Measurements from ENCODE around the gene ERG28. TPM values are rescaled to one million over a fixed set of nuclear protein-coding genes. Genes with fewer than 3 reads are reported as not detected.

ERG28 gene
- total and polyA plus RNA-seq, 2 of the 13 experiments (the other 11 are each of a cell fraction or from before 2014, with no cell fraction given): 27.3 to 32.3 TPM

GRCh38 chr14:75619548-75619947 is 41.1 kb downstream of the ERG28 start (continued):
- no peak for TF ChIP-seq STAT6 (CRISPR knock-in tag; IDR thresholded peaks at IDR 0.05; ENCODE audit: borderline replicate concordance)

GRCh38 chr14:75615200-75615599 is 45.5 kb downstream of the ERG28 start:
- H3K27me3 ChIP-seq (ENCODE audit: control insufficient read depth in 1 of 2, insufficient read depth in 2 of 2, low read length in 2 of 2): no peaks in the 10 kb centered on the region
- DNase-seq (ENCODE audit: low spot score): no peak
- no peak overlapping the region for H3K27ac ChIP-seq (ENCODE audit: extremely low read length, insufficient read depth, low read length)
- H4K20me1 ChIP-seq (ENCODE audit: insufficient read depth, low read length): no peaks in the 10 kb centered on the region
- ChIA-PET POLR2A (no interaction called here), CTCF (ENCODE audit: low intra/inter-chr PET ratio, low total read pairs) (no interaction called here)
- no peak for FAIRE-seq
- H3K4me2 ChIP-seq (ENCODE audit: low read depth, low read length): no peak overlapping the region
- no TSS peak for BruUV-seq (replicated peaks)
- no peaks in the 10 kb centered on the region for H3K79me2 ChIP-seq (ENCODE audit: insufficient read depth, low read length)
- H3K9me3 ChIP-seq (ENCODE audit: low read length): no peaks in the 10 kb centered on the region
- in situ Hi-C loops (cut with HindIII; ENCODE audit: extremely low pct_ligation_motif_present, low pct_unique_long_range_greater_than_20kb) (no loop called here), intact Hi-C loops (cut with micrococcal nuclease; ENCODE audit: unreplicated experiment) (no loop called here)
- H3K4me1 ChIP-seq (ENCODE audit: insufficient read depth, low read length): peaks cover 19% of the 10 kb centered on the region
- H3K9ac ChIP-seq (ENCODE audit: insufficient read depth, low read depth, low read length): no peak overlapping the region
- H2AFZ ChIP-seq (ENCODE audit: low read length): no peak overlapping the region
- H3K4me3 ChIP-seq (replicated peaks in 1 of 3; ENCODE audit: insufficient read depth in 1 of 3, low read depth in 2 of 3, low read length in 3 of 3): no peak overlapping the region
- 94% methylated on average over 4 of the region's 4 CpGs for WGBS (ENCODE audit: low lambda C conversion rate)
- peaks cover 0 to 1% of the 10 kb centered on the region in 2 experiments; a peak in 1 of 5 replicates for H3K36me3 ChIP-seq (replicated peaks in 1 of 2; ENCODE audit: control insufficient read depth in 1 of 2, insufficient read depth in 2 of 2, low read length in 2 of 2)
- ATAC-seq: no peak
- no peak for TF ChIP-seq MIXL1 (CRISPR knock-in tag; IDR thresholded peaks at IDR 0.05)
- no peak for TF ChIP-seq HMGXB4 (CRISPR knock-in tag; IDR thresholded peaks at IDR 0.05; ENCODE audit: borderline replicate concordance in 1 of 2, low read depth in 1 of 2)
- no peak for TF ChIP-seq ZNF646 (CRISPR knock-in tag; IDR thresholded peaks at IDR 0.05)
- no peak for TF ChIP-seq CENPT (CRISPR knock-in tag; IDR thresholded peaks at IDR 0.05; ENCODE audit: low read depth)
- TF ChIP-seq ARID3A (IDR thresholded peaks at IDR 0.05; ENCODE audit: low read depth, low read length): no peak
- no peak for TF ChIP-seq IRX3 (CRISPR knock-in tag; IDR thresholded peaks at IDR 0.05; ENCODE audit: borderline replicate concordance, low read depth)
- TF ChIP-seq TEF (CRISPR knock-in tag; IDR thresholded peaks at IDR 0.05): no peak

All from HepG2 (cell line).